GM18867 (cell line): ENCODE data around the gene CENPO.
"Not testable (repeated sequence)": the region's sequence is repeated elsewhere in the genome, so short reads cannot be mapped to it uniquely, and the experiment has no call there.

Experiments
- ATAC-seq: cut with Tn5 transposase; IDR thresholded peaks from one replicate; pipeline ENCODE4 v1.9.1; 2021; ENCODE audit warnings: mild to moderate bottlenecking, moderate library complexity; ENCODE audit not compliant: unreplicated experiment

CENPO gene

DNA sequence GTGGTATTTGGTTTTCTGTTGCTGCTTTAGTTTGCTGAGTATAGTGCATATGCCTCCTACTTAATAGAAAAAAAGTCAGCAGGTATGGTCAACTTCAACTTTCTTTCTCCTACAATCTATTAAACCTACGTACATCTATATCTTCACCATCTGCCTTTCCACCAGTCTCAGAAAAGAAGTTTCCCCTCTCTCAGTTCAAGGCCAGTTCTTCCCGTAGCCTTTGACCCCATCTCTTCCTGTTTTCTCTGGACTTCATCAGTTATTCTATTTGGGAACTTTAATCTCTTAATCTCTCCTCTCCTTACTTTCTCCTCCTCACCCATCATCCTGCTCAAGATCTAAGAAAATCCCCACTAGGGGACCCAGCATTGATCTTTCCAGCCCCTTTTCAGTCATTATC, 5.7 kb upstream of the CENPO start:
- ATAC-seq, result no peak

GRCh38 chr2:24788816-24789215, 4.4 kb upstream of the CENPO start:
- no peak for ATAC-seq

- ATAC-seq, result no peak
These were observed 1.8 kb upstream of the CENPO start for GRCh38 chr2:24791452-24791851.

GRCh38 chr2:24792542-24792873, 717 bp upstream of the CENPO start:
- no peak for ATAC-seq

DNA sequence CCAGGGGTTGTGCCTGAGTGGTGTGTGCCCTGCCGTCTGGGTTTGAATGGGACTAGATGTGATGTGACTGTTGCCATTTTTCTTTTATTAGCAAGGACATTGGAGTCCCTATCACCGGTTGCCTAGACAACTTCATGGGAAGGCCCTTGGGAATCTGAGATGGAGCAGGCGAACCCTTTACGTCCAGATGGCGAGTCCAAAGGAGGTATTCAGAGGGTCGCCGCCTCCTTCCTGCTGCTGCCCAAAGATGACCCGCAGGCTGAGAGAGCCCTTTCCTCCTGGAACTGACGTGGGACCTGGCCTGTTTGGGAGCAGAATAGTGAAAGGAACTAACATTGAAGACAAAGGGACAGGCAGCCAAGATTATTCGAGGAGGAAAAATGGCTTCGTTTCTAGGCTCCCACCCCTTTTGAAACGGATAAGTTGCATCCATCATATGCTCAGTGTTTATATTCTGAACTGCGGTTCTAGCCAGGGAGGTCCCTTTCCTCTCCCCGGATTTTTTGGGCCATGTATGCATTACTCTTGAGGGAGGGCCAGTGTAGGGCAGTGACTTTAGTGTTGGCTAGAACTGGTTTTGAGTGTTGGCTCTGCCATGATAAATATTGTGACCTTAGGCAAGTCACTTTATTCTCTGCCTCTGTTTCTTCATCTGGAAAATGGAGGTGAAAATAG, 673 bp downstream of the CENPO start:
- no peak for ATAC-seq

DNA sequence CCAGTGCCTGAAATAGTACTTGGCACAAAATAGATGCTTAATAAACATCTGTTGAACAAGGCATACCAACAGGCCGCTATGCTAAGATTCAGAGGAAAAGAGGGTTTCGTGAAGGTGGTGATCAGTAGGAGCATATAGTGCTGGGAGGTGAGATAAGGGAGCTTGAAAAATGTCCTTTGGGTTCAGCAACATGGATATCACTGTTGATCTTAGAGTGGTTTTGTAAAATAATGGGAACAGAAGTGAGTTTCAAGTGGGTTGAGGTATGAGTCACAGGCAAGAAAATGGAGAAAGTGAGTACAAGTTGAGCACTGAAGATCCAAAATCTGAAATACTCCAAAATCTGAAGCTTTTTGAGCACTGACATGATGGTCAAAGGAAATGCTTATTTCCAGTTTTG, 4.4 kb downstream of the CENPO start:
- ATAC-seq, result no peak

DNA sequence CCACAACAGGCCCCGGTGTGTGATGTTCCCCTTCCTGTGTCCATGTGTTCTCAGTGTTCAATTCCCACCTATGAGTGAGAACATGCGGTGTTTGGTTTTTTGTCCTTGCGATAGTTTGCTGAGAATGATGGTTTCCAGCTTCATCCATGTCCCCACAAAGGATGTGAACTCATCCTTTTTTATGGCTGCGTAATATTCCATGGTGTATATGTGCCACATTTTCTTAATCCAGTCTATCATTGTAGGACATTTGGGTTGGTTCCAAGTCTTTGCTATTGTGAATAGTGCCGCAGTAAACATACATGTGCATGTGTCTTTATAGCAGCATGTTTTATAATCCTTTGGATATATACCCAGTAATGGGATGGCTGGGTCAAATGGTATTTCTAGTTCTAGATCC, 7.3 kb downstream of the CENPO start:
- not testable (repeated sequence) for ATAC-seq

DNA sequence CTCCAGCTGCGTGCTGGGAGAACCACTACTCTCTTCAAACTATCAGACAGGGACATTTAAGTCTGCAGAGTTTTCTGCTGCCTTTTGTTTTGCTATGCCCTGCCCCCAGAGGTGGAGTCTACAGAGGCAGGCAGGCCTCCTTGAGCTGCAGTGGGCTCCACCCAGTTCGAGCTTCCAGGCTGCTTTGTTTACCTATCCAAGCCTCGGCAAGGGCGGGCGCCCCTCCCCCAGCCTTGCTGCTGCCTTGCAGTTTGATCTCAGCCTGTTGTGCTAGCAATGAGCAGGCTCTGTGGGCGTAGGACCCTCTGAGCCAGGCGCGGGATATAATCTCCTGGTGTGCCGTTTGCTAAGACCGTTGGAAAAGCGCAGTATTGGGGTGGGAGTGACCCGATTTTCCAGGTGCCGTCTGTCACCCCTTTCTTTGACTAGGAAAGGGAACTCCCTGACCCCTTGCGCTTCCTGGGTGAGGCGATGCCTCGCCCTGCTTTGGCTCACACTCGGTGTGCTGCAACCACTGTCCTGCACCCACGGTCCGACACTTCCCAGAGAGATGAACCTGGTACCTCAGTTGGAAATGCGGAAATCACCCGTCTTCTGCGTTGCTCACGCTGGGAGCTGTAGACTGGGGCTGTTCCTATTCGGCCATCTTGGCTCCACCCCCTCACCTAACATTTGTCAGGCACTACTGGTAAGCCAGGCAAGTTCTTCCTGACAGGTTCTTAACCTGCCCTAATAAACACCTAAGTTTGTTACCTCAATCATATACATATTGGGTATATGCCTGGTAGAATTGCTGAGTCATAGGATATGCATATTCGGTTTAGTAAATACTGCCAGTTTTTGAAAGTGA, 12.8 kb downstream of the CENPO start:
- not testable (repeated sequence) for ATAC-seq

GRCh38 chr2:24806661-24807036, 13.4 kb downstream of the CENPO start:
- no peak for ATAC-seq

- no peak for ATAC-seq
These were observed 16.2 kb downstream of the CENPO start for GRCh38 chr2:24809316-24810007.

DNA sequence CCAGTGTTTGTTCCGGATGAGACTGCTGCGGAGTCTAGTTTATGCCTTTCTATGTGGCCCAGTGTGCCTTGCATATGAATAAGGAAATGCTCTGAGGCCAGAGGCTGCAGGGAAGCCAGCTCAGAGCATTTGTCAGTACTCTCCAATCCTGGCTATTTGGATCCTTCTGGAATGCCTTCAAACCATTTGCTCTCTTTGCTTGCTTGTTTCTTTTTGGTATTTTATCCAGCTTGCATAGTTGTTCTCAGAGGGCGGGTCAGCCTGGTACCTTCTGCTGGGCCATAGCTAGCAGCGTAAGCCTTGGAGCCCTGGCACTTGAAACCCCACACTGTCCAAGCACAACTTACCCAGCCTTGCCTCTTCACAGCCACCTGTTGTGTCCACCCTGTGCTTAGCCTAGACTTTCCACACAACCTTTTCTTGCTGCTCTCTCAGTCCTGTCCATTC, 20.5 kb downstream of the CENPO start:
- ATAC-seq, result no peak

GRCh38 chr2:24814516-24814915, 21.3 kb downstream of the CENPO start:
- ATAC-seq, result no peak

GRCh38 chr2:24815171-24815570, 21.9 kb downstream of the CENPO start:
- no peak for ATAC-seq

DNA sequence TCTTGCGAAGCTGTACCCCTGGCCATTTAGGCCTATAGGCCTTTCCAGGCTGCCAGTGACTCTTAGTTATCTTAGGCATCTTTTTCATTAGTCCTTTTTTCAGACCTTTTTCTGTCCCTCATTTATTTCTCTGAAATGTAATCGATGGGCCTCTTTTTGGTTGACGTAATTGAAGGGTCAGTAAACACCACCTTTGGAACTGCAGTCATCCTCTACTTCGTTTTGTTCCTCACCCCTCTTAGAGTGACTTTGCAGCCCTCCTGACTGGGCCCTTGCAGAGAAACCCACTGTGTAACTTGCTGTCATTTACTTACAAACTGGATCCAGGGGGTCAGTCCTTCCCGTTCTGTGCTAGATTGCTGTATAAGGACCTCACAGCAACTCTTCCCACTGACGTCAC, 23.2 kb downstream of the CENPO start:
- no peak for ATAC-seq

DNA sequence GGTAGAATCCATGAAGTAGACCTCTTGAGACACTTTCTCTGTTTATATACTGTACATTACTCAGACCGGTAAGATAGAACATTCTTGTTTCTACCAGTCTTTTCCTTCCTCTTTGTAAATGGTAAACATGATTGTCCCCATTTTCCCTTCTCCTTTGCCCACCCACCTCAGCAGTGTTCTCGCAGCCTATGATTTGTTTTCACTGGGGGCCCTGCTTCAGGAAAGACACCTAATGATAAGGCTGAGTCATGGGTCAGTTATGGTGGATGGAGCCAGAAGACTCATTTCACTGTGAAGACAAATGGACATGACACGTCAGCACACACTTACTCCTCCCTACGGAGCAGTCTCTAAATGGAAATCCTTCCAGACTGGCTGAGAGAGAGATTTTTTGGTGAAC, 23.7 kb downstream of the CENPO start:
- no peak for ATAC-seq

GRCh38 chr2:24818721-24819167, 25.5 kb downstream of the CENPO start:
- no peak for ATAC-seq

GRCh38 chr2:24819442-24820174, 26.4 kb downstream of the CENPO start:
- no peak for ATAC-seq

DNA sequence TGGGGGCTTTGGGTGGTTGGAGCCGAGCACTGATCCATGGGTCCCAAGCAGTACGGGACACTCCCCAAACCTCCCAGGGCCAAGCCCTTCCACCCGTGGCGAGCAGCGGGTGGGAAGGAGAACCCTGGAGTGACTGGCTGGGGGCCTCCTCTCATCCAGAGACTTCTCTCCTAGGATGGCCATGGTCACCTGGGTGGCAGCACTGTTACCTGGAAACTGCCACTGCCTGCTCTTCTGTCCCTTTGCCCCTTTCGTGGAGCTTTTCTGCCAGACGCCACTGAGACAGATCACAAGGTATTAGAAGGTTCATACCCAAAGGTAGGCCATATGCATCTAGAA, 26.9 kb downstream of the CENPO start:
- ATAC-seq, result no peak

DNA sequence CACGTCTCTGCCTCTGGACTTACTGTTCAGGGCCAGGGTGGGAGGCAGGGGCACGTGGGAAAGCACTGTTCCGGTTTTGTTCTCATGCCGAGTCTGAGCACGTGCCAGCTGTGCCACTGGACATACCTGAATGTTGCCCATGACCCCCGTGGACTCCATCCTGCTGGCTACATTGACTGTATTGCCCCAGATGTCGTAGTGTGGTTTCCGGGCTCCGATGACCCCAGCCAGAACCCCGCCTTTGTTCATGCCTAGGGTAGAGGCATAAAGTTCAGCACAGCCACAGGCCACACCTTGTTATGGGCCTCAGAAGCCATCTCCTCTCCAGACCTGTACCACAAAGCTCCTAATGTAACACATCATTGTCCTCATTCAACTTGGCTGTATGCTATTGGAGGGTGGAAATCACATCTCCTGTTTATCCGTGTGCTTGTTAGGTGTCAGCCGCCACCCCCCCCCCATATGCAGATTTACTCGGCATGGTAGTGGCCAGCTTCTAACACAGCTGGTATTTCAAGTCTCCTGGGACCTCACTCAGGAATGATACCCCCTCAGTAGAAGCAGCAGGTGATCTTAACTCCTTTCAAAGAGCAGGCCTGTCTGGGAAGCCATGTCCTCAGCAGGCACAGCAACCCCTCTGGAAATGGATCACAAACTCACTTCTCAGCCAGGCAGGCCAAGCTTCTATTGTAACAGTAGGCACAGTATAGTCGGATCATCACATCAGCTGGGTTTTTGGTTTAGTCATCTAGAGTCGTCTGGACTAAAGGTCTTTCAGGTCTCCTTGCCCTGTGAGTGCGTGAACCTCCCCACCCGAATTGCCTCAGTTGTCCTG, 27.6 kb downstream of the CENPO start:
- no peak for ATAC-seq

- ATAC-seq, result no peak
These were observed 28.2 kb downstream of the CENPO start for GRCh38 chr2:24821433-24821891.
